GM21825 (cell line): ENCODE data around the gene IL25.

ENCODE experiments used
- ATAC-seq: cut with Tn5 transposase; IDR thresholded peaks from one replicate; pipeline ENCODE4 v1.9.1; 2021; ENCODE audit warnings: mild to moderate bottlenecking, moderate library complexity; ENCODE audit not compliant: unreplicated experiment

The IL25 gene

DNA sequence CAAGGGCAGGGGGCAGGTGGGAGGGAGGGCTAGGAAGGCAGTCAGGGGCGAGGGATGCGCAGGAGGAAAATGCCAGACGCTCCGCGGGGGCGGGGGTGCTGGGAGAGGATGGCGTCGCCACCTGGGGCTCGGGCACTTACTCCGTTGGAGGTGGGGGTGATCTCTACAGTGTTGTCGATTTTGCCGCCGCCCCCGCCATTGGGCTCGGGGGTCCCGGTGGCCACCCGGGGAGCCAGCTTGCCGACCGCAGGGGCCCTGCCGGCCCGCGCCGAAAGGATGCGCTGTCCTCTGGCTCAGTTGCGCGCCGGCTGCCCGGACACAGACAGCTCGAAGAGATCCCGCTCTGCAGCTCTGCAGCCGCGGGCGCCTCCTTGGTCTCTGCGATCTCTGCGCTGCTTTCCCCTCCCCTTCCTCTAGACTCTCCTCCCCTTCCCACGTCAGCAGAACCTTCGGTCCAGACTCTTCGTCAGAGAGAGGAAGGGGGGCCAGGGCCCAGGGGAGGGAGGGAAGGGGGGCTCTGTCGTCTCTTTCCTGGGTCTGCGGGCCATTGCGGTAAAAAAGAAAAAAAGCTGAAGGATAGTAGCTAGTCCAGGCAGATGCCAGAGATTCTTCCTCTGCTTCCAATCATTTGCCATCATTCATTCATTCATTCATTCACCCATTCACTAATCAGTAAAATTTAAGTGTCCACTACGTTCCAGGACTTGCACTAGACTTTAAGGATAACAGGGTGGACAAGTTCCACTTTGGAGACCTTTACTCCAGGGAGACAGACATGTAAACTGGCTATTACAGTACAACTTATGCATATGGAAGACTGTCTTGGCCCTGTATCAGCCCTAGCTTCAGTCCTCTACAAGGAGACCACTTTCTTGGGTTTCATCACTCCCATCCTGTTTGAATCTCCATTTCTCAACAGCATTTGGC, 19.8 kb upstream of the IL25 start, which contains the start of gene SLC22A17:
SLC22A17 (minus strand) TSS at position 382 of the 927 bp plus-strand sequence.
- ATAC-seq: no peak

DNA sequence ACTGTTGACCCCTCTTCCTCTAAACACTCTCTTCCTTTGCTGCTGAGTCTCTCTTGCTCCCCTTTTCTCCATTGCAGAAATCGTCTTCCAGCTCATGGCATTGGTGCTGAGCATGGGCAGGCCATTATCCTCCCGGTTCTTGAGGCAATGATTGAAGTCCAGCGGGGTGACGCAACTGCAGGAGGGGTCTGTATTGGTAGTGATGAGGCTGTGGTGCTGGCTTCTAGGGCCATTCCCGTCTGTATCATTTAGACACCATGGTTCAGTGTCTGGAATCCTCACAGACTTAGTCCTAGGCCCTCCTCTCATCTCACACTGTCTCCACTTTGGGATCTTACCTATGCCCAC, 19.2 kb upstream of the IL25 start:
- no peak for ATAC-seq

DNA sequence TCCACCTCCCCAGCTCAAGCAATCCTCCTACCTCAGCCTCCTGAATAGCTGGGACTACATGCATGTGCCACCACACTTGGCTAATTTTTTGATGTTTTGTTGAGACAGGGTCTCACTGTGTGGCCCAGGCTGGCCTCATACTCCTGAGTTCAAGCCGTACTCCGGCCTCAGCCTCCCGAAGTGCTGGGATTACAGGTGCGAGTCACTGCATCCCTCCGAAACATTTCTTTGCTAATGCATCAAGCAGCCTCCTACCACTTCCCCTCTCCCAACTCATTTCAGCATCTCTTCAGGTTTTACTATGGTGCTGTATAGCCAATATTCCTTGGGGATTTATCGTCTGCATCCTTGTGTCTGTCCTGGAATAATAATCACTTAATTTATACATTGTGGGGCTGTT, 17.6 kb upstream of the IL25 start:
- no peak for ATAC-seq

DNA sequence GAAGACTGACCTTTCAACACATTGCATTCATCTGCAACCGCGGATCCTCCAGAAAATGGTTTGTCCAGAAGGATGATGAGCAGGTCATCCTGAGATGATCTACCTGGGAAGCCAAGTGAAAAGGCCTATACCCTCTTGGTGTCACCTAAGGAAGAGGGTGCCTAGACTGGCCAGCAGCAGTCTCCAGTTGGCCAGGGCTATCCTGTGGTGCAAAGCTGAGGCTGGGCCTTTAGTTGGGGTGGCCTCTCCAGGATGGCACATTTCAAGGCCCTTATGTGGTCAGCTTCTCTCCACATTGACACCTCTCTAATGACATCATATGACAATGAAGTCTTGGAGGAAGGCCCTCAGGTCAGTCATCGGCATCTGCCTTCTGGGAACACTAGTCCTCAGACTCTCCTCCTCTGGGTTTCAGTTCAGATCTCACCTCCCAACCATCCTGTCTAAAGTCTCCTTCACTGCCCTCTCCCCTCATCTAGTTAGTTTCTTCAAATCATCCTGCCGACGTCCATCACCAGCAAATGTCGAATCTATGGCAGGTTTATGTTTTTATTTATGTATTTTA, 16.7 kb upstream of the IL25 start:
- no peak for ATAC-seq

DNA sequence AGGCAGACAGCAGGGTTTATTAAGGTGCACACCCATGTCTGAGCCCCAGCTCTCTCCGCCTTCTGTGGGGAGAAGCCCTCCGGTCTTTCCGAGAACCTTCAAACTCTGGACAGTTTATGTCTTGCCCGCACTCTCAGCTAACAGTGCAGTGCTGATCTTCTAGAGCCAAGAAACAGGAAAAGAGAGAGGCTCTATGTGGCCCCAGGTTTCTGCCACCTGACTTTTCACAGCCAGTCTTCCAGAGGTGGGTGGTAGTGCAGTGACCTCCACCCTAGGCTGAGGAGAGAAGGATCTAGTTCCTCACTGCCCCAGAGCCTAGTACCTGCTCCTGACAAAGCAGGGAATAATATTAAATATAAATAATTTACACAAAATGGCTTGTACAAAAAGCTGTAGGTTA, 15.9 kb upstream of the IL25 start:
- no peak for ATAC-seq

DNA sequence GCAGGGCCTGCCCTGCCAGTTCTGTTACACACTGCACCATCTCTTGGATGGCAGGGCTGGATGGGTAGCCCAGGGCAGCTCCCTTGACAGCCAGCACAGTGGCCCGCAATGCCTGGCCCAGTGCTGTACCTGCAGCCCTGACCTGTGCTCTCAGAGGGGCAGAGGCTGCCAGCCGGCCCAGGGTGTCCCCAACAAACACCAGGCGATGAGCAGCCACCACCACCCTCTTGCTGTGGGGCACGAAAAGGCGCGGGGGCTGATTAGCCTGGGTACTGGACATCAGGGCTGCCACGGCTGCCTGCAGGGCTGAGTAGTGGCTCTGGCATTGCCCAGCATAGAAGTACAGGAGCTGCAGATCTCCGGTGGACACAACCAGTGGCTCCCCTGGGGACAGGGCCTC, 15.3 kb upstream of the IL25 start:
- ATAC-seq: no peak

DNA sequence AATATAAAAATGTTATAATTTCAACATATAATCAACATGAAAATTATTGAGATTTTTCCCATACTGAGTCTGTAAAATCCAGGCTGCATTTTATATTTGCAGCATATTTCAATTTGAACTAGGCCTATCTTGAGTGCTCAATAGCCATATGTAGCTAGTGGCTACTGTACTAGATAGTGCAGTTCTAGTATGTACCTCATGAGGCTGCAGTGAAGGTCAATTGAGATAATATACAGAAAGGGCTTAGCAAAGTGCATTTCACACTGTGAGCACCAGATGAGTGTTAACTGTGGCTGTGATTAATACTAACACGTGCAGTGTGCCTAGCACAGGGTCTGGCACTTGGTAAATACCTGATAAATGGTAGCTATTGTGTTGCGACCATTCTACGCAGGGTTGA, 14.6 kb upstream of the IL25 start:
- ATAC-seq: no peak

DNA sequence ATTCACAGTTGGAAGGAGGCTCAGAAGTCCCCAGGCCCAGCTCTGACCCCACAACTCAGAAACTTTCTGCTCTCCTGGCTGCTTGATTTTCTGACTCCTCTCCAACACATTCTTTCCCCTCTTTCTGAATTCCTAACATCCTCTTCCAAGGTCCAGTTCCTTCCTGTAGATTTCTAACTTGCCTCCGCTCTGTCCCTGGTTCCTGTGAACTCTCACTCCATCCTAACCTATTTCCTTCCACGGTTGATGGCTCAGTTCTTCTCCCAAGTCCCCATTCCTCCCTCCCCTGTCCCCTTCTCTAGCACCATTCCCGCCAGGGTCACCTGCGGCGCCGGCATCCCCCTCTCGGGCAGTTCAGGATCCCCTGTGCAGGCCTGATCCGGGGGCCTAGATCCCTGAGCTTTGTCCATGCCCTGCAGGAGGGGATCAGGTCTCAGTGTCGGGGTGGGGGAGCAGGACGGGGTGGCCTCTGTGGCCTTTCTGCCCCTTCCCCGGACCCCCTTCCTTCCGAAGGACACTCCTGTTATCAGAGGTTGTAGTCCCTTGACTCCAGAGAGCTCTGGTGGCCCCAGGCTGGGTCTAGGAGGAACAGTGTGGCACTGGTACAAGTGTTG, 13.9 kb upstream of the IL25 start:
- ATAC-seq: no peak

DNA sequence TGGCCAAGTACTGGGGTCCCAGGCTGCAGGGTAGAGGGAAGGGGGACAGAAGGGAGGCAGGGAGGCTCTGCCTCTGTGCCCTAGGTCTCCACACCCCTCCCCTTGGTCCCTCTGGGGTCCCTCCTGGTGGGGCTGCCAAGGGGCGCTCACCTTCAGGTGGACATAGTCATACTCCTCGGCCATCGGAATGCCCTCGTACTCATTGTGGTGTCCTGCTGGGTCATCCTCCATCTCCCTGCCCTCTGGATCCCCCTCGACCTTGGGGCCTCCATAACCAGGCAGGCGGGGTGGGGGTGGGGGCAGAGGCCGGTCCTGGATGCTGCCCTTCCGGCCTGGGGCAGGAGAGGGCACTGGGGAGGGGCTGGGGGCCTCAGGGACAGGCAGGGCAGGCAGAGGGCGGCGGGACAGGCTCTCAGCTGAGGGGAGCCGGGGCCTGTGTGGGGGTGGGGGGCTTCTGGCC, 13.4 kb upstream of the IL25 start:
- no peak for ATAC-seq

DNA sequence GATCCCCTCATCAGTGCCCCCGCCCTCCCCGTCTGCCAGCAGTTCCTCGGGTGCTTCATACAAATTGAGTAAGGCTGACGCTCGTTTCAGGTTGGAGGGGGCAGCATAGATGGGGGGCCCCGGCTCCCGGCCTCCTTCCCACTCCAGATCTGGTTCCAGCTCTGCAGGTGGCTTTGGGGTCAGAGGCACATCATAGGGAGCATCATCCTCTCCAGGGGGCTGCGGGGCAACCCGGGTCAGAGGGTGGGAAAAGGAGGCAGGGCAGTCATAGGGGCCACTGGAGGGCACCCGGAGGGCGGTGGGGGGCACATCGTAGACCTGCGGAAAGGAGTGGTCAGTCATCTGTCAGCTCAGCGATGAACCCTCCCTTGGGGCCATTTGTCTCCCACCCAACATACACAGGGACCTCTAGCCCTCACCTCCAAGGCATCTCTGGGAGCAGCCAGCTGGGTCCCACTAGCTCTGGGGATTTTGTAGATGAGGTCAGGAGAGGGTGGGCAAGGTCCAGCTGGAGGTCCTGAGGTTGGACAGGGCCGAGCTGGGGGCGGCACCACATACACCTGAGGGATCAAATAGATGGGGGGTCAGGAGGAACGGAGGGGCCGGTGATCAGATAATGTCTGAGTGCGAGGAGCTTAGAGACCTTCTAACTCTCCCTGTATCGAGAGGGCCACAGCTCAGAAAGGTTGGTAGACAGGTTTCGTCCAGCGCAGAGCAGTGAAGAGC, 12.7 kb upstream of the IL25 start:
- no peak for ATAC-seq

DNA sequence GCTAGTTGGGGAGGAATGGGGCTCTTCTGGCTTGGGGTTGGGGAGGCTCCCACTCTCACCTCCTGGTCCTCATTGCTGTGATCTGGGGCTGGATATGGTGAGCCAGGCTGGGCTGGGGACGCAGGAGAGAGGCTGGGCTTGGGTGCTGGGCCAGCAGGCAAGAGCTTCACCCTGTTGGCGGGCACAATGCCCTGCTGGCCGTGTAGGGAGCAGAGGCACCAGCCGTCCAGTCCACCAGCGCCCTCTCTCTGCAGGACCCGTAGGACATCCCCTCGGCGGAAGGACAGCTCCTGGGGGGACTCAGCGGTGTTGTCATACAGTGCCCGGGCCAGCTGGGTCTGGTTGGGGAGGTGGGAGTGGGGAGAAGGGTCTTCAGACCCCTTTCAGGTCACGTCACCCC, 12.1 kb upstream of the IL25 start:
- ATAC-seq: no peak

DNA sequence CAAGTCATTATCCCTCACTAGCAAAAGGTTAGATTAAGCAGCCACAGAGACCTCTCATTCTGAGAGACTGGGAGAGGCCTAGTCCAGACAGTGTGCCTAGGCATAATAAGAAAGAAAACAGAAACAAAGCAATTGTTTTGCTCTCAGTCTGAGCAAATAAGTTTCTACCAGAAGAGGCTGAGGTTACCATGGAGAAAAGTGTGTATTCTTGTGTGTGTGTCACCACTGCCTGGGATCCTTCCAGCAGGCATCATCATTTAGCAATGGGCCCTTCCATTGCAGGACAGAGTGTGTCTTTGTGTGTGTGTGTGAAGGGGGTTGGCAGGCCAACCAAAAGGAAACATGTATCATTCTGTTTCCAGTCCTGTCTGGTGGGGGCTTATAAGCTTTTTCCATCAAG, 11.3 kb upstream of the IL25 start:
- ATAC-seq: no peak

DNA sequence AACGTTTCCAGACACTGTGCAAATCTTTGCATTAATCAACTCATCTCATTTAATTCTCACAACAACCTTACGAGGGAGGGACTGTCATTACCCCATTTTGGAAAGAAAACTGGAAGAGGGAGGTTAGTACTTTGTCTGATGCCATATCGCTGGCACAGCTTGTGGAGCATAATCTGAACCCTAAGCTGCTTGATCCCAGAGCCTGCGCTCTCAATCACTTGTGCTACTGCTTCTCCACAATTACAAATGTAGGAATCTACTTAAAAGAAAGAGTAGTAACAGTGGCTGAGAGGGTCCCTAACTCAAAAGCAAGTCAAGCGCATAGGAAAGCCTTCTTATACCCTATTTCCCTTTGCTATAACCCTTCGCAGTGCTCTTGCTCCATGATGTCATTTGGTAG, 10.8 kb upstream of the IL25 start:
- ATAC-seq: no peak

DNA sequence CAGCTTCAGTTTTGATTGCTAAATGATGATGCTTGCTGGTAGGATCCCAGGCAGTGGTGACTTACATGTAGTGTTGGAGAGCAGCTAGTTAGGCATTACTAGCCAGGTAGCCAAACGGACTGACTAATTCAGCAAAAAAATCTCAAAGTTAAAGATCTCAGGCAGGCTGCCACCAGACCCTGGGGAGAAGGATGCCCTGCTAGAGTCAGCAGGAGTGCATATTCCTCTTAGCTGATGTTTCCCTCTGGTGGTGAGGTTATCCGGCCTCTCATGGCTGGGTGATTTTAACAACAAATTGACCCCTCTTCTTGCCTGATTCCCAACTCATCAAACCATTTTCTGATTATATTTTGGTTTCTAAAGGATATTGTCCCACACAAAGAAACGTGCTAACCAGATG, 10.4 kb upstream of the IL25 start:
- ATAC-seq: no peak

DNA sequence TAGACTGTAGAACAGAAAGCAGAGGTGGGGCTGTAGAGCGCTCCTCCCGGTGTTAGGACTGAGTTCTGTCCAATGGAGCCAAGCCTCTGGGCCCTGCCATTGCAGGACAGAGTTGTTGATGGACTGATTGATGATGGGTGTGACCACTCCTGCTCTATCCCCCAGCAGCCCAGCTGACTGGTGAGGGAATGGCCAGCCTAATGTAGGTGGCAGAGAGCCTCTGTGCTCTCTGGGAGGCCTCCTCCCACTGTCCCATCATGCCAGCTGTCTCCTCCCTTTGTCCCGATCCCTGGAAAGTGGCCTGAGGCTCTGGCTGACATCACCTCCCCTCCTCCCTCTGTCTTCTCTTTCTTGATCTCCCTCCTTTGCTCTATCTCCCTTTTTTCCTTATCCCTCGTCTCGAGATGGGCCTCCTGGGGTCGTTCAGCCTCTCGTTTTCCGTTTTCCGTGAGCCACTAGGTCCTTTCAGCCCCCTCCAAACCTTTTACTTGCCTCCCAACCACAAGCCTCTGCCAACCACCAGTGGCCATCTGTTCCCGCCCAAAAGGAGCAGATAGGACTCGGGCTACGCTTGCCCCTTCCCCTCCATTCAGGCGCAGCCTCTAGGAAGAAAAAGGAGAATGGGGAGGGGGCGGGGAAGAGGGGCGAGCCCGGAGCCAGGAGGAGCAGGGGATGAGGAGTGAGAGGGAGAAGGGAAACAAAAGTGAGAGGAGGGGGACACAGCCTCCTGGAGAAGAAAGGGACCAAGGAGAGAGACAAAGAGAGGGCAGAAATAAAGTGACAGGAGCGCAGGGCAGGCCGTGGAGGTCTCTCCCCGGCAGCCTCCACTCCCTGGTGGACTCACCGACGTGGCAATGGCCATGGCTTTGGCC, 8.2 kb upstream of the IL25 start:
- ATAC-seq: no peak

DNA sequence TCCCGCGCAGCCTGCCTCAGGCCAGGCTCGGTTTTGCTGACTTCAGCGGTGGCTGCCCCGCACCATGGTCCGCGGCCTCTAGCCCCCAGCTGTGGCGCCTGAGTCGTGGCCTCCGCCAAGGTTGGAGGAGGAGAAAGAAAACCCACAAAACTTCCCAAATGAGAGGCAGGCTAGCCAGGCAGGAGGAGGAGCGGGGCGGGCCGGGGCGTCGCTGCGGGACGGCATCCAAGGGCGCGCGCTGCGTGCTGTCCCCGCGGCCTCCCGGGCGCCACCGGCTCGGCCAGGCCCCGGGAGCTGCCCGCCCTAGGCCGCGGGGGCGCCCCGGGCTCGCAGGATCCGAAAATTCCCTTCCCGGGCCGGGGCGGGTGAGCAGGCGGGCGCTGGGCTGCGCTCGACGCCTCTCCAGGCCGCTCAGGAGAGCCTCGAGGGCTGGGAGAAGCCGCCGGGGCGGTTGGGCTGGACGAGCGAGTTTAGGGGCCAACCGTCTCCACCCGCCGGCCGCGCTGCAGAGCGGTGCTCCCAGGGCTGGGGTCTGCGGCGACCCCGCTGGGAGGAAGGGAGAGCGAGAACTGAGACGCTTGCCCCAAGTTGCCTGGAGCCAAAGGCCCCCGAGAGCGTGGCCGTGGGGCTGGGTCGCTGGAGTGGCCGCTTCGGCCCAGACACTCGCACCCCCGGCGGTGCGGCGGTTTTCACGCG, 7.4 kb upstream of the IL25 start, which contains the start of gene EFS:
EFS (minus strand) TSS at position 137 of the 696 bp plus-strand sequence. CDS start 147 bp downstream, outside the sequence.
- no peak for ATAC-seq

DNA sequence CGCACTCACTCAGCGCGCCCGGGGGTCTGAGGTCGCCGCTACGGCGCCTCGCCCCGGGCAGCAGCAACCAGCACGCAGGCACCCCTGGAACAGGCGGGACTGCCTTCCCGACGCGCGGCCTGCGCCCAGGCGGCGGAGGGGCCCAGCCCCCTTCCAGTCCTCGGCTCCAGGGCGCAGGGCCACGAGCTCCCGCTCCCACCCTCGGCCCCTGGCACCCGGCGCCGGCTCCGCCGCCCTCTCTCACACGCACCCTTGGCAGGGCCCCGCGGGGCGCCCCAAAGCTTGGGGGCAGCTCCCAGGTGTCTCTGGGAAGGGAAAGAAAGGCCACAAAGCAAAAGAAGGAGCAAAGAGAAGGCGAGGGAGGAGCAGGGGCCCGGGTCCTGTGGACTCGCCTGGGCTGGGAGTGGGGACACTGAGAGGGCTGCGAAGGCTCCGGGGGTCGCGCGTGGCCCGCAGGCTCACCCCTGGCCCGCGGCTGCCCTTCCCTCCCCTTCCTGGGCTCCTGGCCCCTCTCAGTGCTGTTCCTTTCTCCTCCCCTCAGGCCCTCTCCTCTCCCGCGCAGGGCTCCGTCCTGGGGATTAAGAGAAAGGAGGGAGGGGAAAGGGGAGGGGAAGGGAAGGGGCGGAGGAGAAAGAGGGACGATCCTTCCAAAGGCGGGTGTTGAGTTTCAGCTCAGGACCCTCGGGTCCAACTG, 6.7 kb upstream of the IL25 start:
- ATAC-seq: no peak

DNA sequence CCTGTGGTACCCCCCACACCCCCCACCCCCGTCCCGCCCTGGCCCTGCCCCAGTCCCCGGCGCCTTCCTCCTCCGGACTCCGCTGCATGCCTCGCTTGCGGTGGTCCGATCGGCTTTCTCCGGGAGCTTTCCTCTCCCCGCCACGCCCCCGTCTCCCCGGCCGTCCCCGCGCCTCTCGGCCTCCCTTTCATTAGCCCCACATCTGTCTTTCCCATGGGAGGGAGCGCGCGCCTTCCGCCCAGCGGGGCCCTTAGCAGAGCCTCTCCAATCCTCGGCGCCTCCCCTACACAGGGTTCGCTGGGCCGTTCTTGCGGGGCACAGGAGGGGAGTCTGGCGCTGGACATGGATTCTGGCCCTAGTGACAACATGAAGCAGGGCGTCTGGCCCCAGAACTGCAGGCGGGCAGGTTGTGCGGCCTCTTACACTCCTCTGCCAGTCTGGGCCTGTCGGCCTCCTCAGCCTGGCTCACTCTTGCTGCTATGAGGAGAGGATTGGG, 6.1 kb upstream of the IL25 start:
- ATAC-seq: no peak

DNA sequence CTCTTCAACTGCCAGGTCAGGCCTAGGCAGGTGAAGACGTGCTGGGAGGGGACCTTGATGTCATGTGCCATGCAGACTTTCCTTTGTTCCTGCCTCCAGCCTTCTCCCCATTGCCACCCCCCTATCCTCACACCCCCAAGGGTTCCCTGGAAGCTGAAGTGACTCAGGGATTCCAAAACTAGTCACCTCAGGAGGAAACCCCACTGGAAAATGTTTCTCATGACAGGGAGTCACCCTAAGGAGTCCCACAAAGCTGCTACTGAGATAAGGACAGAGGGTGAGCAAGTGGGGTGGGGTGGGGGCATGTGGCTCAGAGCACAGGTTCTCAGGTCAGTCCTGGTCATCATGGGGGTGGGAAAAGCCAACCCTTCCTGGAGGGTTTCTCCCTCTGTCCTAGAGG, 2.4 kb upstream of the IL25 start:
- ATAC-seq: no peak
